Astrocyte of the hippocampus (primary cell): ENCODE results near the gene PRSS27.
"Not testable (repeated sequence)": the region's sequence is repeated elsewhere in the genome, so short reads cannot be mapped to it uniquely, and the experiment has no call there.

Experiments used
- DNase-seq: peaks from one replicate; pipeline ENCODE4 v3.0.0; 2011; ENCODE audit warnings: low read depth, low spot score

PRSS27 gene

DNA sequence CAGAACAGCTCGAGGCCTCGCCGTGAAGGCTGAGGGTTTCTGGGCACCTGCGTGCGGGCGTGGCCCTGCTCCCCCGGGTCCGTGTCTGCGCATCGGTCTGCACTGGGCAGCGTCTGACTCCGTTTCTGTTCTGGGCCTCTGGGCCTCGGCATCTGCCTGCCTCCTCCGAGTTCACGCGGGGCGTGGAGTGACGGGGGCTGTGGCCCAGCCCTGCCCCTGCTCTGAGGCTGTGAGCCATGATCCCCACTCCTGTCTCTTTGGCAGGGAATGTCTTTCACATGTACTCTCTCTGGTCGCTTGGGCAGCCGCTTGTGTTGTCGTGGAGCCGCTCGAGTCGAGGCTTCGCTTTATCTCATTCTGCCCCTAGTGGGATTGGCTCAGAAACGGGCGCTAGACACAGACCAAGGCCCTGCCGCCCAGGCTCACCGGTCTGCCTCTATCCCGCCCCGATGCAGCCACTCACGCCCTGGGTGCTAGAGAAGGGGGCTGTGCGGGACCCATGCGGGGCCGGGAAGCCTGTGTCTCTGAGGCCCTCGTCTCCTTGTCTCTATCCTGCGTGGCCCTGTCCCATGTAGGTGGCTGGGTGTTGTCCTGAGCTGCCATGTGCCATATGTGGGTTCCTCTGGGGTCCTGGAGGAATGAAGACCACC lies 23.3 kb downstream of the PRSS27 start:
- not testable (repeated sequence) for DNase-seq

DNA sequence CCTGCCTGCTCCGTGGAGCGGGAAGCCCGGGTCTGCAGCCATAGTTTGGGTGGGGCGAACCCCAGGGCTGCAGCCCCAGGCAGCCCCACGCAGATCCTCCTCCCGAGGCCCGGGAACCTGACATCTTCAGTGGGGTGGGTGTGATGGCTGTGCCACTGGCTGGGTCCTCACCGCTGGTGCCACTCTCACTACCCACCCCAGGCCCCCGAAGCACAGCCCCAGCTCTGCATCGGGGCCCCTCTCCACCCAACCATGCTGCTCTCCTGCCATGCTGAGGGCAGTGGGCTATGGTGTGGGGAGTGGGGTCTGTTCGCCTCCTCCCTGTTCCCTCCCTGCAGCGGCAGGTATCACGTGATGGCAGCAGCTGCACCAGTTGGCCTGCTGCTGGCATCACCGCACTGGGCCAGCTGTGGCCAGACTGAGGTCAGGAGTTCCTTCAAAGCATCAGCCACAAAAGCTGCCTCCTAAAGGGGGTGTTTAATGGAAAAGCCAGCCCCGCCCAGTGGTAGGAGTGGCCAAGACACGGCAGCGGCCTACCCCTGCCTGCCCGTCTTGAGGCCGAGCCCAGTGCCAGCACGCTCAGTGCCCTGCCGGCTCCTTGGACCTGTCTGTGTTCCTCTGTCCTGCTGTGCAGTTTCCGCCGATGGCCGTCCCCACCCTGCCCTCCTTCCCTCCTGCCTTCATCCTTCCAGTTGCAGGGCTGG lies 26.9 kb downstream of the PRSS27 start:
- DNase-seq = peak; percentile 74

DNA sequence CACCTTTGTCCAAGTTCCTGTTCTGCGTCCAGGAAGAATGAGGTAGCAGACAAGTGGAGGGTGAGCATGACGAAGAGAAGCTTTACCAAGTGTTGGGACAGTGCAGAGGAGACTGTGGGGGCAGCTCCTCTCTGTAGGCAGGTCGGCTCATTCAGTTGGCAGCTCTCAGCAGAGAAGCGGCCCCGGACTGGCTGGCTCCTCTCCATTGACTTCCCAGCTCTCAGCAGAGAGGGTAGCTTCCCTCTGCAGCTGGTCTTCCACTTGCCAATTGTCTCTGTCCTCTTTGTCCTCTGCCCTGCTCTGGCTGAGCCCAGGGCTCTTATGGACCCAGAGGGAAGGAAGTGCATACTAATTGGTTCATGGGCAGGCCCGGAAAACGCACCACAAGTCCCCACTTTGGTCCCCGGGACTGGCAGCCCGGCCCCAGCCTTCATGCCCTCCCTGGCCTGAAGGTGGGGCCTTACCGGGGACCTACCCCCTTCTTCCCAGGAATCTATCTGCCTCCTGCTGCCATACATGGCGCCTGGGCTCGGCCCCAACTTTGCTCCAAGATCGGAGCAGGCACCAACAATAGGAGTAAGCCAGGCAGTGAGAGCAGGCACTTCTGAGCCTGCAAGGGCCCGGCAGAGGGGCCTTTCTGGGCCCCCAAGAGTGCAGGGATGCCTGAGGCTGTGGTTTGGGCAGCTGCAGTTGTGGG lies 27.6 kb downstream of the PRSS27 start:
- DNase-seq = peak; percentile 36

DNA sequence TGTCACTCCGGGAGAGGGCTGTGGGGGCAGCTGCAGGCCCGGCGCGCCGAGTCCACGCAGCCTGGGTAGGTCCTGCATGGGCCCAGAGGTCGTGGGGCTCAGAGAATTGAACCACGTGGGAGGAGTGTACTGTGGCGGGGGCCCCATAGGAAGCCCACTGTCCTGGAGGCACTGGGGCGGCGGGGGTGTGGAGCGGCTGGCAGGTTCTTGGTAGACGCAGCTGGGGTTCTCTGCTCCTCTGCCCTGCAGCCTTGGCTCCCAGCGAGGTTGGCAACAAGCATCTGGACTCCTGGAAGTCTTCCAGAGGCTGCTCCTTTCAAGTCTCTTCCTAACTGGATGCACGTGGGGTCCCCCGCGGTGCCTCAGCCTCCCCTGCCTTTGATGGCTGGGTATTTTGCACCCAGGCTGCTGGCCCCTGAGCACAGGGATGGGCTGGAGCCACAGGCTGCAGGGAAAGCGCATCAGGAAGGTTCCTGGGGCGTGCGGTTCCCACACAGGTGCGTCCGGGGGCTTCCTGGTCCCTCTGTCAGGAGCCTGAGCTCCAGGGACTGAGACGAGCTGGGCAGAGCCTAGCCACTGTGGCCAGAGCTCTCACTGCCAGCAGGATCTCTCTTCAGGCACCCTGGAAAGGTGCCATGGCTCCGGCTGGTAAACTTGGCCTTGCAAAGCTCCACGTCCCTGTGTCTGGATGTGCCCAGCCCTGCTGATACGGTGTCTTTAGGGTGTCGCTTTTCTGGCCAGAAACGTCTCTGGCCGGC lies 28.4 kb downstream of the PRSS27 start:
- peak; percentile 36 for DNase-seq

DNA sequence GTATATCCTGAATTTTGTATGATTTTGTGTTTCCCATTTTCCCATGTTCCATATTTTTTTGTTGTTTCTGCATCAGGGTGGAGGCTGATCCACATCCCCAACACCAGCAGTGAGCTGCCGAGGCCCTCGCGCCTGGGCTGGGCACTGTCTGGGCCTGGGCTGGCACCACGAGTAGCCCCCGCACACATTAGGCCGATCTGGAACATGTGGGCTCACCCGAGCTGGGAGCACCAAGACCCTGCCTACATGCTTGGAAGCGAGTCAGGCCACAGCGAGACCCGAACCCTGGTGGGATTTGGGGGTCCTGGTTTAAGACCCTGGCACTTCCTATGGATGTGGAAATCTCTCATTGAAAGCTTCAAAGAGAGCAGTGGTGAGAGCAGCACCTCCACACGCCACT lies 29.2 kb downstream of the PRSS27 start:
- no peak for DNase-seq

DNA sequence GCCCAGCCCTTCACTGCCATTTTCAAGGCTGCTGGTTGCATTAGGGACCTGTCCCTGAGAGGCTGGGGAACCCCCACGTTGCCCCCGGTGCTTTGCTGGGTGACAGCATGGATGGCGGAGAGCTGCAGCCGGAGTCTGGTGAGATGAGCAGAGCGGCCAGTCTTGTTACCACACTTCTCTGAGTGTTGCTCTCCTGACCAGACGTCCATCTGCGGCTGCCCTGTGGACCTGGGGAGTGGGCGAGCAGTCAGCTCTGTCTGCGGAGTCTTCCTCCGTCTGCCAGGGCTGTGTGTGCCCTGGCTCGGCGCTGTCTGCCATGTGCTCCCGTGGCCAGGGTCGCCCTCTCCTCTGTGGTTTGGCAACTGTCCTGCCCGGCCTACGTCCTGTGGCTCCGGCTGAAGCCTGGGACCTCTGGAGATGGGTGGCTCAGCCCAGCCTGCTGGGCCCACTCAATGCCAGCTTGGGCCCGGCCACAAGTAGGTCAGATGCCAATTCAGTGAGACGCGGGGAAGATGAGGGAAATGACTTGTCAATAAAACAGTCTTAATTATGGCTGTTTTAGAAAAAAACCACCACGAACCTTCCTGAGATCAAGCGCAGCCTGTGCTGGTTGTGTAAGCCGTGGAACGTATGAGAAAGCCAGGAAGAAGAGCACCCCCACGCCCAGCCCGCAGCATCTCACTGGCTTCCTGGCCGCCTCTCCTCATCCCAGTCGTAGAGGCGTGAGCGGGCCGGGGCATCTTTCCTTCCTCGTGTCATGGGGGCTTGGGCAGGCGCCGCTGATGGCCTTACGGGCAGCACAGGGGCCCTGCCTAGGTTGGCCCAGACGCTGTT lies 29.8 kb downstream of the PRSS27 start:
- peak; percentile 60 for DNase-seq

DNA sequence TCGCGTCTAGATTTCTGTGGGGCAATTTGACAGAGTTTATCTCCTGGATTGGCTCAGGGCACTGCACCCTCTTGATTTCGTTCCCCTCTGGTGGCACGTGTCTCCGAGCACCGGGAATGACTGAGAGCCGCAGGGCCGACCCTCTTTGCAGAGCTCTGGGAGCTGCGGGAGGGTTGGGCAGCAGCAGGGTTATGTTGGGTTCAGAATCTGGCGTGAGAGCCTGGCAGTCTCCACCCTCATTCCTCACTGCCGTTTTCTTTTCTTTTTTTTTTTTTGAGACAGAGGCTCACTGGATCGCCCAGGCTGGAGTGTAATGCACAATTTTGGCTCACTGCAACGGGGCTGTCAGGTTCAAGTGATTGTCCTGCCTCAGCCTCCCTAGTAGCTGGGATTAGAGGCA lies 30.6 kb downstream of the PRSS27 start:
- DNase-seq = not testable (repeated sequence)

DNA sequence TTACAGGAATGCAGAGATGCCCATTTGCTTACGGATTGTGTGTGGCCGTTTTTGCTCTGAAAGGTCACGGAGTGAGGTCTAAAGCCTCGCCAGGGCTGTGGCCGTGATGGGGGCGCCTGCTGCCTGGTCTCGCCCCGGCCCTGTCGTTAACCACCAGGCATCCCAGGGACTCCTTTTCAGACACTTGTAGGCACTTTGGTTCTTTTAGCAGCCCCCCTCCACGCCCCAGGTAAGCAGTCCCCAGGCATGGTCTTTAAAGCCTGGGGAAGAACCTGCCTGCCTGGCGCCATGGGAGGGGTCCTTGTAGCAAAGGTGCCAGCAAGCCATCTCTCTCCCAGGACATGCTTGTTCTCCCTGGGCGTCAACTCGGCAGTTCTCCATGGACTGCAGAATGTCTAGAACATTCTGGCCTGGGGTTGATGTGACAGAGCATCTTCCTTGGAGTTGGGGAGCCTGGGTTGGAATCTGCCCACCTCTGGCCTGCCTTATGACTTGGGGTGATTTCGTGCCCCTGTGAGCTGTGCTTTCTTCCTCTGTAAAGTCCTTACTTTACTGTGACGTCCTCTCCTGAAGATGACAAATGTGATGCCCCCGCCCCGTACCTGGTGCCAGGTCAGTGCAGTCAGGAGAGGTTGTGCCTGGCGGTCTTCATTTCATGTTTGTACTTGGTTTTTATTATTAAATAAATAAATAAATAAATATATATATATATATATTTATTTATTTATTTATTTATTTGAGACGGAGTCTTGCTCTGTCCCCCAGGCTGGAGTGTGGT lies 32.3 kb downstream of the PRSS27 start:
- no peak for DNase-seq

DNA sequence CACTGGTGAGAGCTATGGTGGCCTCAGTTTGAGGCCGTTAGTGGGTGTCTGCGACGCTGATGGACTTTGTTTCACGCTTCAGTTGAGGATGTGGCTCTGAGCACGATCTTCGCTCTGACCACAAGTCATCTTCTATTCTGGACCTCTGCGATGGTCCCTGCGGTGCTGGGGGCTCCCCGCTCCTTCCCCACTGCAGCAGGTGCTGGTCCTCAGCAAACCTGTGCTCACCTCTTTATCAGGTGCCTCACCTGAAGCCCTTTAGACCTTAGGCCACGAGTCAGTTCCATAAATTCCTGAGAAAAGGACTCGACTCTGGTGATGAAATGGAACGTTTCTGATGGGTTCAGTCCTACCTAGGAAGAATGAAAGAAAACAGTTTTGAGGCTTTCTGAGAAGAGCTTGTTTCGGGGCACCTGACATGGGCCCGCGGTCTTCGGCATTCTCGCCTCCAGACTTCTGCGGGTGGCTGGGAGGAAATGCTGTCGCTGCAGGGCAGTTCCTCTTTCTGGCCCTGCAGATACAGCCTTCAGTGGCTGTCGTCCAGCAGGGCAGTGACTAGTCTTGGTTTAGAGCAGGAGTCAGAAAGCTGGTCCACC lies 33.0 kb downstream of the PRSS27 start:
- DNase-seq = no peak

DNA sequence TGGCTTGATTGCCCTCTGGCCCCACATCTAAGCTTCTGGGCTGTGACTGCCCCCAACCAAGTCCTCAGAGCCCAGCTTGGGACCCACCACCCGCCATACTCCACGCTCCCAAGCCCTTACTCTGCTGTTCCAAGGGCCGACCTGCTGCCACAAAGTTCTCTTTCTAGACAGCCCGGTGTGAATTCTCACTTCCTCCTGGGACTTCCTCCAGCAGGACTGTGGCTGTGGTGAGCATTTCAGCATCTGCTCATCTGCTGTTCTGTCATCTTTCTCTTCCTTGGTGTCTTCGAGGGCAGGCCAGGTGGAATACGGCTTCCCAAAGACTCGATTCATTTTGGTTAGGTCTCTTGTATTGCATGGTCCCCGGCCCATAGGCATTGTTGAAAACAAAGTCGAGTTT lies 33.9 kb downstream of the PRSS27 start:
- not testable (repeated sequence) for DNase-seq

DNA sequence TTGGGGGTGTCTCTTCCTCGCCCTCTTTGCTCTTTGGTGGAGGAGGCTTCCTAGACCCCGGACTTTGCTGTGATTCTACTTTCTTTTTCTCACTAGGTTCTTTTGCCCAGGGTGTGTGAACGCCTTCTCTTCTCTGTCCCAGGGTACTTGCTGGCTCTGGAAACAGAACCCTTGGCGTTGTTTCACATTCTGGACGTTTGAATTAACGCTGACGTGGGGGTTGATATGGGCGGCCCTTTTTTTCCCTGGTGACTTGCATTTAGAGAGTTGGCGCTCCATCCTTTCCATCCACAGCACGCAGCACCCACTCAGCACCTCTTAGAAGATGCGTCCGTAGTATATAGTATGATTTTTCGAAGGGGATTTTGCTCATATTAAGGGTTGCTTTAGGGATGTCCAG lies 37.0 kb downstream of the PRSS27 start:
- DNase-seq = not testable (repeated sequence)

DNA sequence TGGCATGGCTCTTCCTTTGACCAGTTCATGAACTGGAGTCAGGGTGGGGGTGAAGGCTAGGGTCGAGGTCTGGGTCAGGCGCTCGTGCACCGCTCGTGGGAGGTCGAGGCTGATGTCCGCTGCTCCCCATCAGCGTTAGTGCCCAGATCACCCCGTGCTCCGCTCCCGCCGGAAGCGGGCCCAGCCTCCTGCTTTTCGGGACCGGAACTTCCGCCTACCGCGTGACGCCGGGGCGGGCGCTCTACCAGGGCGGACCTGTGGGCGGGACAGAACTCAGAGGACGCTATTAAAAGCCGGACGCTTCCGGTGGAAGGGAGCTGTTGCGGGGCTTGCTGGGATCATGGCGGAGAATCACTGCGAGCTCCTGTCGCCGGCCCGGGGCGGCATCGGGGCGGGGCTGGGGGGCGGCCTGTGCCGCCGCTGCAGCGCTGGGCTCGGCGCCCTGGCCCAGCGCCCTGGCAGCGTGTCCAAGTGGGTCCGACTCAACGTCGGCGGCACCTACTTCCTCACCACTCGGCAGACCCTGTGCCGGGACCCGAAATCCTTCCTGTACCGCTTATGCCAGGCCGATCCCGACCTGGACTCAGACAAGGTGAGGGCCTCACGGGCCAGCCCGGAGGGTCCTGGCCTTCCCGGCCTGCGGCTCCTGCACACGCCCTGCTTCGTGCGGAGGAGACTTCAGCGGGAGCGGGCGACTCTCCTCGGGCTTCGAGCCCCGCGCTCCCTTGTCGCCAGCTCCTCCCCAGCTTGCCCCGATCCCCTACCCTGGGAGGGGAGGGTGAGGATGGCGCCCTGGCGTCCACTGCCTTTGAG lies 37.6 kb downstream of the PRSS27 start, which contains the start of gene KCTD5:
TSS of gene KCTD5 (plus strand) at position 315 of the 813 bp plus-strand sequence. CDS start at position 341, 26 bp downstream.
- peak; percentile 99 for DNase-seq

DNA sequence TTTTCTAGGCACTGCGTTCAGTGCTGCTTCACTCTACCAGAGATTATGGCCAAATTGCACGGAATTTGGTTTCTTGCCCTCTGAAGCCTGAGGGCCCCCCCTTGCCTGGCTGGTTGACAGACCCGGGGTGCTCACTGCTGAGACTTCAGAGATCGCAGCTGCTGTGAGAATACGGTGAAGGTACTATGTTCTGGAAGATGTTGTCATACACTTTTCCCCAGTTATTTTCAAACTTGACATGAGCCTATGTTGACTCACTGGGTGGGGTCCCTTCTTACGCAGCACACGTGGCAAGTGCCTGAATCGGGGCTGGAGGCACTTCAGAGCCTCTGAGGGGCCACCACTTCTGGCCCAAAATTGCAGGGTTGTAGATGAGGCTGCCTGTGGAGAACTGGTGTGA lies 39.7 kb downstream of the PRSS27 start:
- not testable (repeated sequence) for DNase-seq

DNA sequence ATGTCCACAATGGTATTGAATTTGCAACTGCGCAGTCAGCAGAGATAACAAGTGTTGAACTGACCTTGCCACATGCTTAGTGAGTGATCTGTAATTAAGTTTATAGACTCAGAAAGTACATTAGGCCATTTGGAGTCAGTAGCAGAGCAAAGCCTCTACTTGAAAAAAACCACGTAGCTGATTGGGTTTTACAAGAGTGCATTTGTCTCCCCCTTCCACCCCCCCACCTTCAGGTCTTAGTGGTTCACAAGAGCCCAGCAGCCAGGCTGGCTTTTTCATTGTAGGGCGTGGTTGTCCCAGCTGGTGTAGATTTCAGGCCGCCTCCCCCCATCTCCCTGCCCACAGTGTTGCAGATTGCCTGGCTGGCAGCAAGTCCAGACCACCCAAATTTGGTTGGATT lies 40.1 kb downstream of the PRSS27 start:
- not testable (repeated sequence) for DNase-seq

DNA sequence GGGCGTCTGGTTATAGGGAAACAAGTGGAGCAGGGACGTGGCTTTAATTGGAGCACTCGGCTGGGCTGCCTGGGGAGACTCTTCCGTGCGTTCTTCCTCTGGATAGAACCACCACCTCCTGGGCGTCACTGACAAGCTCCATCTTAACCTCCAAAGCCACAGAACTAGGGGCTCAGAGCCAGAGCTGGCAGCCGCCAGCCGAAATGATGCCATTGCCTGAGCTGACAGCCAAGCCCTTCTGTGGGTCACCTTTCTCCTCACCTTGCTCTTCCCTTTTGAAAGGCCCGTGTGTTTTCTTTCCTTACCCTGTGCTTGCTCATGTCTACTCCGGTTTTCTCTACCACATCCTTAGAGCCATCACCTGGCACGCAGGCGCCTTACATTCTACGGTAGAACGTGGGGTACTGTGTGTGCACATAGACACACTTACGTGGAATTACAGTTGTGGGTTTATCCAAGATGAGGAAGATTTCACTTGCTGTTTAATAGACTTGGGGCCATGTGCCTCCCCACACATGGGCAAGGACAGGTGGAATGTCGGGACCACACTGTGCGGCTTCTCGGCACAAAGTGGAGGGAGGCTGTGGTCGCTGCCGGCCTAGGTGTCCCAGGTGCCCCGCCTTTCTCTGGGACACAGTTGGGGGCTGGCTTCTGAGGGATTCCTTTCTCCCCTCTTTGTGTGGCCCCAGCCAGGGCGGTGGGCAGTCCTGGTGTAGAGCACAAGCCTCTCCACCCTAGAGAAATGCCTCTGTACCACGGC lies 41.6 kb downstream of the PRSS27 start:
- DNase-seq = not testable (repeated sequence)

DNA sequence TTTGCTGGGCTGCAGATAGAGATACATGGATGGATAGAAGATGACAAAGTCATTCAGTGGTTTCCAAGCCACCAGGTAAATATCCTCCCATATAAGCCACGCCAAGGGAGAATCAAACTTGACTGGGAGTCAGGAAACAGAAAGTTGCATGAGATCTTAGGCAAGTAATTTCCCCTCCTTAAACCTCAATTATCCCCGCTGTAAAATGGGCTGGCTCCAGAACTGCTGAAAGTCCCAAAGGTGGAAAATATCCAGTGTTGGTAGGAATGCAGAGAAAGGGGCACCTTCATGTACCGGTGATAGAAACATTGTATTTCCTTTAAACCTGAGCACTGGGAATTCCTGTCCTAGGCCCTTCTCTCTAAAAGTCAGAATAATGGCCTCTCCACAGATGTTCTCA lies 43.1 kb downstream of the PRSS27 start:
- not testable (repeated sequence) for DNase-seq

DNA sequence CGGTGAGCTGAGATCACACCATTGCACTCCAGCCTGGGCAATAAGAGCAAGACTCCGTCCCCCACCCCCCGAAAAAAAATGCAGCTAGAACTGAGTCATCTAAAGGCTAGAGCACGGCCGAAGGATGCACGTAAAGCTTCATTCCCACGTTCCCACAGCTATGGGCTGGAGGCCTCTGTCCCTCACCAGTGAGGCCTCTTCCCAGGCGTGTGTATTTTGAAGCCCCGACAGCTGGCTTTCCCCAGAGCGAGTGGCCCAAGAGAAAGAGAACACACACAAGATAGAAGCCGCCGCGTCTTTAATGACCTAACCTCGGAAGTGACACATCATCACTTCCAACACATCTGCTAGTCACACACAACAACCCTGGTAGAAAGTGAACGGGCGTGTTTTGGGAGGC lies 44.3 kb downstream of the PRSS27 start:
- no peak for DNase-seq

DNA sequence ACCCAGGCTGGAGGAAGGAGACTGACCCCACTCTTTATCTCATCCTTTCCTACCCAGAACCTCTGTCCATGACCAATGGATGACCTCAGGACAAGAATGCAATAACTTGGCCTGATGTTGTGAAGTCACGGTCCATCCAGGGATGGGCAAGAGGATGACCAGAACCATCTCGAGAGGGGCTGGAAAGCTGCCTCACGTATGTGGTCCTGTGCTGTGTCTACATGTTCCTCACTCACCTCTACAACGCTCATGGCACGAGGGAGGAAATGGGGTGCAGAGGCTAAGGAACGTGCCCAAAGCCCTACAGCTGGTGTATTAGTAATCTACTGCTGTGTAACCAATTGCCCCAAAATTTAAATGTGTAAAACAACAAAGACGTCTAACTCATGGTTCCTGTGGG lies 45.0 kb downstream of the PRSS27 start:
- DNase-seq = no peak
